Activated CD4-positive, alpha-beta memory T cell treated with anti-CD3 and anti-CD28 coated beads for 36 hours (primary cell): Measurements from ENCODE around the gene OR2T34. TPM values are rescaled to one million over a fixed set of nuclear protein-coding genes. Genes with fewer than 3 reads are reported as not detected.
"Not testable (repeated sequence)": the region's sequence is repeated elsewhere in the genome, so short reads cannot be mapped to it uniquely, and the experiment has no call there.

Source experiments
- CTCF ChIA-PET: fragments of 350-600 bp; sonication (Branson Sonifier 250); formaldehyde crosslinking; loops from one replicate; lab custom pipeline; 2021; ENCODE audit warnings: antibody characterized with exemption, inconsistent platforms; lab: Charles Lee
- POLR2A ChIA-PET: fragments of 350-600 bp; sonication (Branson Sonifier 250); formaldehyde crosslinking; loops from one replicate; lab custom pipeline; 2021; ENCODE audit warnings: antibody characterized with exemption; lab: Charles Lee
- DNase-seq: peaks from one replicate; pipeline ENCODE4 v3.0.0-alpha.2; 2020
- H3K27ac Mint-ChIP-seq: one replicate; pipeline ENCODE4 v1.8.0; 2021; ENCODE audit warnings: mixed read lengths
- H3K27me3 Mint-ChIP-seq: one replicate; pipeline ENCODE4 v1.8.0; 2021; ENCODE audit warnings: mixed read lengths
- H3K36me3 Mint-ChIP-seq: one replicate; pipeline ENCODE4 v1.8.0; 2021; ENCODE audit warnings: mixed read lengths
- H3K4me1 Mint-ChIP-seq: one replicate; pipeline ENCODE4 v1.8.0; 2021; ENCODE audit warnings: low read depth, mixed read lengths
- H3K4me3 Mint-ChIP-seq: one replicate; pipeline ENCODE4 v1.8.0; 2021; ENCODE audit warnings: mild to moderate bottlenecking, mixed read lengths
- H3K9me3 Mint-ChIP-seq: one replicate; pipeline ENCODE4 v1.8.0; 2021; ENCODE audit warnings: mixed read lengths
- intact Hi-C: fragments of 100-400 bp; cut with micrococcal nuclease; formaldehyde crosslinking; loops from one replicate; pipeline ENCODE4 v1.15.1; 2023
- total RNA-seq, 2 experiments: library from RNA; stranded (reverse); gene quantifications; one replicate each; pipeline ENCODE4 v1.2.3, GENCODE V29; 2021

OR2T34 gene, protein sequence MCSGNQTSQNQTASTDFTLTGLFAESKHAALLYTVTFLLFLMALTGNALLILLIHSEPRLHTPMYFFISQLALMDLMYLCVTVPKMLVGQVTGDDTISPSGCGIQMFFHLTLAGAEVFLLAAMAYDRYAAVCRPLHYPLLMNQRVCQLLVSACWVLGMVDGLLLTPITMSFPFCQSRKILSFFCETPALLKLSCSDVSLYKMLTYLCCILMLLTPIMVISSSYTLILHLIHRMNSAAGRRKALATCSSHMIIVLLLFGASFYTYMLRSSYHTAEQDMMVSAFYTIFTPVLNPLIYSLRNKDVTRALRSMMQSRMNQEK
- total RNA-seq: not detected

DNA sequence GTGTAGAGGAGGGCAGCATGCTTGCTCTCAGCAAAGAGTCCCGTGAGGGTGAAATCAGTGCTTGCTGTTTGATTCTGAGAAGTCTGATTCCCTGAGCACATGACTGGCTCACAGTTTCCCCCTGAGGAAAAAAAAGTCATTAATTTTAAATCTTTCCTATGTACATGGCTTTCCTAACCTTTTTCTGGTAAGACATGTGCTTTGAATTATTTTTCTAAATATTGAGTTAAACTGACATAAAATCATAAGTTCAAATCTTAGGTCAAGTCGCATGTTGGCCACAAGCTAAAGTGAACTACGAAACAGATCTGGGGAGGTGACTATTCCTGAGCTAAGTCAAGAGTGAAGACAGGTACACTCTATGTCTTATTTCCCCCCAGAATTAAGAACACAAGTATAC, at the start of gene OR2T34:
Gene OR2T34, minus strand, starts transcription at position 101 of the 400 bp plus-strand sequence. Its CDS starts 0 bp downstream, at position 101.
- H3K4me1 Mint-ChIP-seq: peaks cover 12% of the 10 kb centered on the region
- H3K9me3 Mint-ChIP-seq, H3K4me3 Mint-ChIP-seq, H3K27ac Mint-ChIP-seq, DNase-seq, H3K36me3 Mint-ChIP-seq, POLR2A ChIA-PET, H3K27me3 Mint-ChIP-seq, CTCF ChIA-PET: not testable (repeated sequence)
- intact Hi-C loops: loop anchor here (10.0 kb wide), 1 partner anchor 100 kb away; the partner anchor contains the start of gene OR2T3

DNA sequence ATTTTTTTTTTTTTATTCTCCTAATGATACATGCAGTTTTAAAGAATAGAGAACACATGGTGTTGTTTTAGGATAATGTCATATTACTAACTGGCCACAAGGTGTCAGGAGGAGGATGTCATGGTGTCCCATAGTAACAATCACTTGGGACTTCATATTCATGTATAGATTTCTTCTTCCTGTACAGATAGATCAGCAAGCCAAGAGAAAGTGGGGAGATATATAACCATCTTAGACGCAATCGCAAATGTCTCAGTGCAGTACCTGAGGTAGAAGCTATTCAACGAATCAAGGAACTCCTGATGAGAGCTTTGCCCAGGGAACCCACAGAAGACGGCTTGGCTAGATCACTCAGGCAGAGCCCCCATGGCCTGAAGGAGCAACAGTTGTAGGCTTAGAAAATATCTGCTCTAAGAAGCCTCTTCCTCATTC, 48.0 kb upstream of the OR2T34 start:
- POLR2A ChIA-PET: no interaction called here

DNA sequence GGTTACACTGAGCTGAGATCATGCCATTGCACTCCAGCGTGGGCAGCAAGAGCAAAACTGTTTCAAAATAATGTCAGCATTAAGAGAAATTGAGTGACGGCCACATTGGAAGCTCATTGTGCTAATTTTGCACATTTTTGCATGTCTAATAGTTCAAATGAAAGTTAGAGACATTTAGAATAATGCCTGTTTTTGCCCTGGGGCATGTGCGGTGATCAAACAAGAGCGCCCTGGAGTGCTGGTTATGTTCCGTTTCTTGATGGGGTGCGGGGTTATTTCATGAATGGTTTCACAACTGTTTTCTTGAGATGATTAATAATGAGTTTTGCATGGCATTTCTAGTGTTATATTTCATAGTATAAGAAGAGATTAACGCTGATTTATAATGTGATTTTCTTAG, 47.2 kb upstream of the OR2T34 start:
- POLR2A ChIA-PET: no interaction called here
- H3K4me1 Mint-ChIP-seq: peaks cover 2% of the 10 kb centered on the region

More for the DNA sequence above, 48.0 kb upstream of the OR2T34 start:
- no peaks in the 10 kb centered on the region for H3K36me3 Mint-ChIP-seq
- peaks cover 2% of the 10 kb centered on the region for H3K4me1 Mint-ChIP-seq
- no peak overlapping the region for H3K4me3 Mint-ChIP-seq
- DNase-seq: no peak
- H3K9me3 Mint-ChIP-seq: no peaks in the 10 kb centered on the region
- H3K27me3 Mint-ChIP-seq: no peaks in the 10 kb centered on the region
- H3K27ac Mint-ChIP-seq: no peak overlapping the region
- CTCF ChIA-PET: interaction anchor here (0.7 to 7.1 kb wide), 9 partner anchors 8 to 202 kb away, joined by 3 to 46 read pairs (median 4); no protein-coding TSS in a partner anchor
- intact Hi-C loops: loop anchor here (1.0 kb wide), 2 partner anchors 64 to 185 kb away; no protein-coding TSS in a partner anchor

DNA sequence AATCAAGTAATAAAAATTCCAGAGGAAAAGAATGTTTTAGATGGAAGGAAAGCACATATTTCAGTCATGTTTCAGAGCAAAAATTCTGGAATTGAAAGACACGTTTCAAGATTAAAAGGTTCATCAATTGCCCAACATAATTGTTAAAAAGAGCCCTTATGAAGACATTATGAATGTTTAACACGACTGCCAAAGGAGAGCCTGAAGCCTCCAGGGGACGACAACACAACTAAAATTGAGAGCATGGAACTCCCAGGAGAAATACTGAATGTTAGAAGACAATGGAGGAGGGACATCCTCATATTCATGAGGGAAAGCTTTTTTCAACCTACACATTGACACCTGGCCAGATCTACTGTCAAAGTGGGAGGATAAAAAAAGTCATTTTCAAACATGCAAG, 44.3 kb upstream of the OR2T34 start:
- Mint-ChIP-seq H3K36me3 (no peaks in the 10 kb centered on the region), H3K27me3 (no peaks in the 10 kb centered on the region), H3K27ac (no peak overlapping the region), H3K4me1 (peaks cover 3% of the 10 kb centered on the region), H3K4me3 (no peak overlapping the region), H3K9me3 (no peaks in the 10 kb centered on the region)
- ChIA-PET CTCF (interaction anchor here (1.2 to 7.1 kb wide), 4 partner anchors 10 to 187 kb away, joined by 3 to 46 read pairs (median 6); no protein-coding TSS in a partner anchor), POLR2A (no interaction called here)
- peak; percentile 71 for DNase-seq
- intact Hi-C loops: no loop called here

More for the DNA sequence above, 47.2 kb upstream of the OR2T34 start:
- Mint-ChIP-seq H3K9me3 (no peaks in the 10 kb centered on the region), H3K4me3 (no peak overlapping the region), H3K27ac (no peak overlapping the region), H3K36me3 (no peaks in the 10 kb centered on the region), H3K27me3 (no peaks in the 10 kb centered on the region)
- no peak for DNase-seq
- intact Hi-C loops: loop anchor here (1.0 kb wide), 2 partner anchors 65 to 186 kb away; no protein-coding TSS in a partner anchor
- CTCF ChIA-PET: interaction anchor here (1.5 to 7.1 kb wide), 4 partner anchors 8 to 184 kb away, joined by 4 to 46 read pairs (median 4); no protein-coding TSS in a partner anchor

DNA sequence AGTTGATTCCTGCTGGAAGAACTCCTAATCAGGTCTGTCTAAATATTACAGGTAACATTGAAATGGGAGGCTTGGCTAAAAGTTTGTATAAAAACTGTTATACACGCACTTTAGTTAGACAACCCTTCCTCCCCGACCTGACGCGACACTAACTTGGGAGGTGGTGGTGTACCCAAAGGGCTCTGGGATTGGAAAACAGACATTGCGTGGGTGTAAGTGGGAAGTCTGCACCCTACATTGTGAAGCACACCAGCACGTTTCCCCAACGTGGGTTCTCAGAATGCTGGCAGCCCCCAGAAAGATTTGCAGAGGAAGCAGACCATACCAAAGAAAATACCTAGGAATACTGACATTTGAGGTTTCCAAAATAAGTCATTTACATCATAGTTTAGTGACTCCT, 43.6 kb upstream of the OR2T34 start:
- no peaks in the 10 kb centered on the region for H3K9me3 Mint-ChIP-seq
- intact Hi-C loops: no loop called here
- H3K4me1 Mint-ChIP-seq: peaks cover 10% of the 10 kb centered on the region
- DNase-seq: no peak
- ChIA-PET CTCF (interaction anchor here (0.6 to 1.4 kb wide), 3 partner anchors 24 to 301 kb away, joined by 3 read pairs; no protein-coding TSS in a partner anchor), POLR2A (no interaction called here)
- no peak overlapping the region for H3K4me3 Mint-ChIP-seq
- H3K36me3 Mint-ChIP-seq: no peaks in the 10 kb centered on the region
- no peak overlapping the region for H3K27ac Mint-ChIP-seq
- H3K27me3 Mint-ChIP-seq: no peaks in the 10 kb centered on the region

DNA sequence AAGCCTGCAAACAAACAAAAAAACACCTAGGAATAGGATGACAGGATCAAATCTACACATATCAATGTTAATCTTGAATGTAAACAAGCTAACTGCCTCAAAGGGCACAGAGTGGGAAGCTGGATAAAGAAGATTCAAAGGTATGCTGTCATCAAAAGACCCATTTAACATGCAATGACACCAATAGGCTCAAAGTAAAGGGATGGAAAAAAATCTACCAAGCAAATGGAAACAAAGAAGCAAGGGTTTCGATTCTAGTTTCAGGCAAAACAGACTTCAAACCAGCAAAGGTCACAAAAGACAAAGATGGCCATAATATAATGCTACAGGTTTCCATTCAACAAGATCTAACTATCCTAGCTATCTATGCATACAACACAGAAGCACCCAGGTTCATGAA, 39.2 kb upstream of the OR2T34 start:
- Mint-ChIP-seq H3K4me3 (no peak overlapping the region), H3K36me3 (no peaks in the 10 kb centered on the region), H3K27me3 (peaks cover 2% of the 10 kb centered on the region), H3K4me1 (peaks cover 11% of the 10 kb centered on the region), H3K9me3 (no peaks in the 10 kb centered on the region), H3K27ac (peak overlapping the region; percentile 47)
- CTCF ChIA-PET: interaction anchor here (0.5 to 1.4 kb wide), 2 partner anchors 9 to 54 kb away, joined by 3 to 4 read pairs; no protein-coding TSS in a partner anchor
- intact Hi-C loops: no loop called here
- POLR2A ChIA-PET: no interaction called here
- no peak for DNase-seq

DNA sequence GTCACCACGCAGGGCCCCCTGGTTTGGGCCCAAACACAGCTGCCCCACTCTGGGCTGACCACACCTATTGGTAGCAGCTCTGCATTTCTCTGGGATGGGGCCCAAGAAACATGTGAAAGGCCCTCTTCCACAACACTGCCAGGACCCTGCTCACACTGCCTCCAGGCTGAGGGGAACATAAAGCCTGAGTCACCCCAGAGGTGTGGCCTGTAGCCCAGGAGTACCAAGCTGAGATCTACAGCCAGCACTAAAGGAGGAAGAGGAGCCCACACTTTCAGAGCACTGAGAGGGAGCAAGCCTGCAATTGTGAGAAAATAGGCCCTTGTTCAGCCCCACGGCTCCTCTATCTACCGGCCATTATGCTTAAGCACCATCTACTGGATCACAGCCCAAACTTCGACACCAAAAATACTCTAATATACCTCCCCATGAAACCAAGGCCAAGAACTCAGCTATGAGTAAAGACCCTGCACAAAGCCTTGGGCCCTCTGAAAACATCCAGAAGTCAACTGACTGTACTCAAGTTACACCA, 37.4 kb upstream of the OR2T34 start:
- Mint-ChIP-seq H3K4me1 (peaks cover 11% of the 10 kb centered on the region), H3K4me3 (no peak overlapping the region), H3K36me3 (no peaks in the 10 kb centered on the region), H3K27ac (no peak overlapping the region), H3K27me3 (peaks cover 2% of the 10 kb centered on the region), H3K9me3 (no peaks in the 10 kb centered on the region)
- peak; percentile 30 for DNase-seq
- CTCF ChIA-PET: interaction anchor here (0.9 to 1.0 kb wide), 2 partner anchors 11 to 206 kb away, joined by 3 read pairs; no protein-coding TSS in a partner anchor
- intact Hi-C loops: loop anchor here (1.0 kb wide), 1 partner anchor 208 kb away; no protein-coding TSS in a partner anchor
- POLR2A ChIA-PET: no interaction called here

DNA sequence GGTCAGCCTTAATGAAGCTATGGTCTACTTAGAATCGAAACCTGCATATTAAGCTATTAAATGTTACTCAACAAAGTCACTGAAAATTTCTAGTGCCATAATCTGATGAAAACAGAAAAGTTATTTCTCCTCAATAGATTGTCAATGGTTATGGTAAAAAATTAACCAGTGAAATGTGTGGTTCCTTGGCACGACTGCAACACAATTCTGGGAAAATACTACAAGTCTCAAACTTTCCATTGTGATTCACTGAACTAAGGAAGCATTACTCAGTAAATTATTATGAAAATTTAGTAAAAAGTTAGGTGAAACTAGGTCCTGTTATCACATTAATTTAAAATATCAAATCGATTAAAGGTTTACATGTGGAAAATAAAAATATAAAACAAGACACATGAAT, 35.7 kb upstream of the OR2T34 start:
- Mint-ChIP-seq H3K27ac (no peak overlapping the region), H3K4me3 (no peak overlapping the region), H3K27me3 (peaks cover 2% of the 10 kb centered on the region), H3K9me3 (no peaks in the 10 kb centered on the region), H3K36me3 (no peaks in the 10 kb centered on the region), H3K4me1 (peaks cover 11% of the 10 kb centered on the region)
- no peak for DNase-seq
- ChIA-PET CTCF (interaction anchor here (1.4 kb wide), 1 partner anchor 14 kb away, joined by 5 read pairs; no protein-coding TSS in a partner anchor), POLR2A (no interaction called here)
- intact Hi-C loops: no loop called here

DNA sequence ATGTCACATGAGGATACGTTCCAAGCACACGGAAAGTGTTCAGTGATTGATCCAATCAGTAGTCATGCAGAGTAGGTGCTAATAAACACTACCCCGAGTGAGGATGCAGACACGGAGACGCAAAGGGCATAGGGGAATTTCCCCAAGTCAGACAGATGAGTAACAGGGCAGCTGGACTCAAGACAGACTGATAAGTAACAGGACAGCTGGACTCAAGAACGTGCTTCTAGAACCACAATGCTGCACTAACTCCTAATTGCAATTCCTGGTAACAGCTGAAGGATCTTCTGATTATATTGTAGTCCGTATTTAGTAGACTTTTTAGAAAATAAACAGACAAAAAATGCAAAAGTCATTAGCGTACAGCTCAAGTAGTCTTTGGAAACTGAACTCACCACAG, 24.8 kb upstream of the OR2T34 start:
- Mint-ChIP-seq H3K36me3 (no peaks in the 10 kb centered on the region), H3K4me1 (peaks cover 6% of the 10 kb centered on the region), H3K9me3 (no peaks in the 10 kb centered on the region), H3K4me3 (no peak overlapping the region), H3K27ac (no peak overlapping the region), H3K27me3 (no peaks in the 10 kb centered on the region)
- intact Hi-C loops: no loop called here
- POLR2A ChIA-PET: no interaction called here
- CTCF ChIA-PET: no interaction called here
- DNase-seq: no peak

DNA sequence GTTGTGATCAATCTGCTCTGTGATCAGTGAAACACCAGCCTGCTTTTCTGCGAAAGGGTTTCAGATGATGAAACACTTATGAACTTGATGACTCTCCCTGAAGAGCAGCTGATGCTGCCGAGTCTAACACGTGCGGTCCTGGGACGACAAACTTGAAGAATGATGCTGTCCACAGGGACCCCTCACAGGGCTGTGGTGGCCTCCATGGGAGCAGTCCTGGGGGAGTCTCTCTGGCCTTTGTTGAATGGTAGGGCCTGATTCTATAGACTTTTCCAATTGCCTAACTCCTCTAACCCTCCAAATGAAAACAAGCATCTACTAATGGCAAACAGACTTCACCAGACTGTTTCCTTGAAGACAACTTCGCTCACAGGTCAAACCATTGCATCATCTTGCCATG, 23.0 kb upstream of the OR2T34 start, which contains the start of gene OR2T10:
Gene OR2T10, minus strand, starts transcription at position 112 of the 400 bp plus-strand sequence. CDS start 3,932 bp downstream, outside the sequence.
- Mint-ChIP-seq H3K27ac (no peak within 1 kb of the TSS), H3K27me3 (peaks cover 3% of the 10 kb centered on the region), H3K36me3 (no peaks in the 10 kb centered on the region), H3K9me3 (no peaks in the 10 kb centered on the region), H3K4me1 (peaks cover 6% of the 10 kb centered on the region), H3K4me3 (no peak within 1 kb of the TSS)
- CTCF ChIA-PET: interaction anchor here (0.5 kb wide), 1 partner anchor 84 kb away, joined by 3 read pairs; no protein-coding TSS in a partner anchor
- intact Hi-C loops: no loop called here
- no peak for DNase-seq
- POLR2A ChIA-PET: no interaction called here

DNA sequence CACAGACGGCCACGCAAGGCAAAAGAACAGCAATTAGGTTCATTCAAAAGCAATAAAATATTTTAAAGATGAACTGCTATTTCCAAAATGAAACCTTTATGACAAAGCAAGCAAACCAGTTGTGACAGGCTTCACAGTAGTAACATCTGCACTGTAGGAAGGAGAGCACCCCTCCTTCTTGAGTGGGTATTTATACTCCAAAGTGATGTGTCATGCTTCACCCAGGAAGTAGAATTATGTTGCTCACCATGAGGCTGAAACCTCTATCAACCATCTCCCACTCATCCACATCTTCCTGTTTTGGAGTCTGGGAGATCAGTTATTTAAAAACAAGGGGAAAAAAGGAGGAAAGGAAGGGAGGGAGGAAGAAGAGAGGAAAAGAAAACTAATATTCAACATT, 22.1 kb upstream of the OR2T34 start:
- intact Hi-C loops: no loop called here

DNA sequence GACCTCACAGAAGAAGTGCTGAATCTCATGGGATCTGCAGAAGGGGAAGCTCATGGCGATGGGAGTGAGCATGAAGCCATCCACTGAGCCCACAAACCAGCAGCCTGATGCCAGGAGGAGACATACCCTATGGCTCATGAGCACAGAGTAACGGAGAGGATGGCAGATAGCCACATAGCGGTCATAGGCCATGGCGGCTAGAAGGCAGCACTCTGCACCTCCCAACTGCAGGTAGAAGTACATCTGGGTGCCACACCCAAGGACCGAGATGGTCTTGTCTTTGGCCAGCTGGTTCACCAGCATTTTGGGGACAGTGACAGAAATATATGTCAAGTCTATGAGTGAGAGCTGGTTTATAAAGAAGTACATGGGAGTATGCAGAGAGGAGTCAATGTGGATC, 18.7 kb upstream of the OR2T34 start:
- intact Hi-C loops: no loop called here
- no peak for DNase-seq
- ChIA-PET CTCF (interaction anchor here (1.5 kb wide), 1 partner anchor 24 kb away, joined by 3 read pairs; no protein-coding TSS in a partner anchor), POLR2A (no interaction called here)
- Mint-ChIP-seq H3K36me3 (no peaks in the 10 kb centered on the region), H3K4me1 (peaks cover 6% of the 10 kb centered on the region), H3K9me3 (no peaks in the 10 kb centered on the region), H3K27me3 (peaks cover 3% of the 10 kb centered on the region), H3K27ac (no peak overlapping the region), H3K4me3 (no peak overlapping the region)

More for the DNA sequence above, 22.1 kb upstream of the OR2T34 start:
- CTCF ChIA-PET: no interaction called here
- H3K27me3 Mint-ChIP-seq: peaks cover 3% of the 10 kb centered on the region
- POLR2A ChIA-PET: no interaction called here
- H3K4me1 Mint-ChIP-seq: peaks cover 6% of the 10 kb centered on the region
- no peak overlapping the region for H3K27ac Mint-ChIP-seq
- H3K9me3 Mint-ChIP-seq: no peaks in the 10 kb centered on the region
- no peaks in the 10 kb centered on the region for H3K36me3 Mint-ChIP-seq
- no peak overlapping the region for H3K4me3 Mint-ChIP-seq
- DNase-seq: no peak
